Measurements from ENCODE around the gene OTOF. TPM values are rescaled to one million over a fixed set of nuclear protein-coding genes. Genes with fewer than 3 reads are reported as not detected.

OTOF gene
- polyA plus RNA-seq, 1 of the 3 experiments (the other 2 are of a cell fraction): not detected

- Histone ChIP-seq H3K79me2 (ENCODE audit: insufficient read depth) (no peaks in the 10 kb centered on the region), H2AFZ (ENCODE audit: low read depth) (no peak overlapping the region), H3K4me1 (ENCODE audit: control insufficient read depth in 1 of 2, insufficient read depth in 2 of 2, low read depth in 1 of 2, low read length in 1 of 2) (peaks cover 0 to 9% of the 10 kb centered on the region in 2 experiments; a peak in 1 of 4 replicates), H4K20me1 (ENCODE audit: insufficient read depth) (no peaks in the 10 kb centered on the region), H3K9me3 (no peaks in the 10 kb centered on the region), H3K4me2 (no peak overlapping the region), H3K9me2 (no peaks in the 10 kb centered on the region), H3K36me3 (replicated peaks in 1 of 2; ENCODE audit: control insufficient read depth in 1 of 2, insufficient read depth in 2 of 2, low read length in 1 of 2) (no peaks in the 10 kb centered on the region), H3K27ac (ENCODE audit: low read depth in 2 of 2, low read length in 1 of 2) (no peak overlapping the region), H3K27me3 (ENCODE audit: insufficient read depth) (no peaks in the 10 kb centered on the region), H3F3A (replicated peaks; ENCODE audit: insufficient read depth) (peaks cover 4% of the 10 kb centered on the region), H3K4me3 (ENCODE audit: low read depth in 2 of 2, low read length in 1 of 2) (no peak overlapping the region), H3K9ac (no peak overlapping the region)
- DNase-seq: no peak
- TF ChIP-seq, protein P1, sequence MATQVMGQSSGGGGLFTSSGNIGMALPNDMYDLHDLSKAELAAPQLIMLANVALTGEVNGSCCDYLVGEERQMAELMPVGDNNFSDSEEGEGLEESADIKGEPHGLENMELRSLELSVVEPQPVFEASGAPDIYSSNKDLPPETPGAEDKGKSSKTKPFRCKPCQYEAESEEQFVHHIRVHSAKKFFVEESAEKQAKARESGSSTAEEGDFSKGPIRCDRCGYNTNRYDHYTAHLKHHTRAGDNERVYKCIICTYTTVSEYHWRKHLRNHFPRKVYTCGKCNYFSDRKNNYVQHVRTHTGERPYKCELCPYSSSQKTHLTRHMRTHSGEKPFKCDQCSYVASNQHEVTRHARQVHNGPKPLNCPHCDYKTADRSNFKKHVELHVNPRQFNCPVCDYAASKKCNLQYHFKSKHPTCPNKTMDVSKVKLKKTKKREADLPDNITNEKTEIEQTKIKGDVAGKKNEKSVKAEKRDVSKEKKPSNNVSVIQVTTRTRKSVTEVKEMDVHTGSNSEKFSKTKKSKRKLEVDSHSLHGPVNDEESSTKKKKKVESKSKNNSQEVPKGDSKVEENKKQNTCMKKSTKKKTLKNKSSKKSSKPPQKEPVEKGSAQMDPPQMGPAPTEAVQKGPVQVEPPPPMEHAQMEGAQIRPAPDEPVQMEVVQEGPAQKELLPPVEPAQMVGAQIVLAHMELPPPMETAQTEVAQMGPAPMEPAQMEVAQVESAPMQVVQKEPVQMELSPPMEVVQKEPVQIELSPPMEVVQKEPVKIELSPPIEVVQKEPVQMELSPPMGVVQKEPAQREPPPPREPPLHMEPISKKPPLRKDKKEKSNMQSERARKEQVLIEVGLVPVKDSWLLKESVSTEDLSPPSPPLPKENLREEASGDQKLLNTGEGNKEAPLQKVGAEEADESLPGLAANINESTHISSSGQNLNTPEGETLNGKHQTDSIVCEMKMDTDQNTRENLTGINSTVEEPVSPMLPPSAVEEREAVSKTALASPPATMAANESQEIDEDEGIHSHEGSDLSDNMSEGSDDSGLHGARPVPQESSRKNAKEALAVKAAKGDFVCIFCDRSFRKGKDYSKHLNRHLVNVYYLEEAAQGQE (IDR thresholded peaks at IDR 0.05; ENCODE audit: low read depth, low read length): no peak
- TF ChIP-seq TCF12 (IDR thresholded peaks at IDR 0.05) (no peak), SMC3 (IDR thresholded peaks at IDR 0.05; ENCODE audit: low read depth, low read length) (no peak), FOXJ3 (CRISPR knock-in tag; IDR thresholded peaks at IDR 0.05) (no peak), POLR2AphosphoS5 (IDR thresholded peaks at IDR 0.05; ENCODE audit: low read depth, low read length) (no peak), RCOR1 (IDR thresholded peaks at IDR 0.05; ENCODE audit: low read length) (no peak), NRF1 (IDR thresholded peaks at IDR 0.05; ENCODE audit: low read depth, low read length) (no peak), TAF1 (IDR thresholded peaks at IDR 0.05; ENCODE audit: borderline replicate concordance, low read depth, low read length) (no peak), MXI1 (IDR thresholded peaks at IDR 0.05; ENCODE audit: low read depth, low read length) (no peak), NFIC (IDR thresholded peaks at IDR 0.05; ENCODE audit: borderline replicate concordance) (no peak), MAX (IDR thresholded peaks at IDR 0.05; ENCODE audit: low read depth) (no peak), ZBTB33 (IDR thresholded peaks at IDR 0.05; ENCODE audit: borderline replicate concordance, low read depth) (no peak), SIN3A (IDR thresholded peaks at IDR 0.05; ENCODE audit: borderline replicate concordance, low read depth, low read length) (no peak)
- TF ChIP-seq, protein P2, sequence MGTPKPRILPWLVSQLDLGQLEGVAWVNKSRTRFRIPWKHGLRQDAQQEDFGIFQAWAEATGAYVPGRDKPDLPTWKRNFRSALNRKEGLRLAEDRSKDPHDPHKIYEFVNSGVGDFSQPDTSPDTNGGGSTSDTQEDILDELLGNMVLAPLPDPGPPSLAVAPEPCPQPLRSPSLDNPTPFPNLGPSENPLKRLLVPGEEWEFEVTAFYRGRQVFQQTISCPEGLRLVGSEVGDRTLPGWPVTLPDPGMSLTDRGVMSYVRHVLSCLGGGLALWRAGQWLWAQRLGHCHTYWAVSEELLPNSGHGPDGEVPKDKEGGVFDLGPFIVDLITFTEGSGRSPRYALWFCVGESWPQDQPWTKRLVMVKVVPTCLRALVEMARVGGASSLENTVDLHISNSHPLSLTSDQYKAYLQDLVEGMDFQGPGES (IDR thresholded peaks at IDR 0.05; ENCODE audit: low read depth, low read length): no peak
- TF ChIP-seq, protein P3, sequence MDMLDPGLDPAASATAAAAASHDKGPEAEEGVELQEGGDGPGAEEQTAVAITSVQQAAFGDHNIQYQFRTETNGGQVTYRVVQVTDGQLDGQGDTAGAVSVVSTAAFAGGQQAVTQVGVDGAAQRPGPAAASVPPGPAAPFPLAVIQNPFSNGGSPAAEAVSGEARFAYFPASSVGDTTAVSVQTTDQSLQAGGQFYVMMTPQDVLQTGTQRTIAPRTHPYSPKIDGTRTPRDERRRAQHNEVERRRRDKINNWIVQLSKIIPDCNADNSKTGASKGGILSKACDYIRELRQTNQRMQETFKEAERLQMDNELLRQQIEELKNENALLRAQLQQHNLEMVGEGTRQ (IDR thresholded peaks at IDR 0.05; ENCODE audit: borderline replicate concordance, low read depth, low read length): no peak
- ChIA-PET POLR2A (no interaction called here), CTCF (interaction anchor here (1.0 to 2.0 kb wide), 4 partner anchors 12 to 103 kb away, joined by 3 to 5 read pairs (median 4); no protein-coding TSS in a partner anchor)
- 85% methylated on average over 6 of the region's 6 CpGs for WGBS (ENCODE audit: low lambda C conversion rate)
Measured at GRCh38 chr2:26475037-26475436, 2.9 kb downstream of the OTOF start.

All from SK-N-SH (cell line).